HEK293T (cell line): ENCODE measurements around the gene CNTN5.
"Not testable (repeated sequence)": the region's sequence is repeated elsewhere in the genome, so short reads cannot be mapped to it uniquely, and the experiment has no call there.

Source experiments
- BHLHE40 ChIP-seq: fragments of 450-650 bp; IDR thresholded peaks from 2 replicates; pipeline ENCODE4 v1.6.1; 2016; ENCODE audit warnings: mild to moderate bottlenecking, moderate library complexity, borderline replicate concordance
- CTBP1 ChIP-seq: fragments of 450-650 bp; IDR thresholded peaks from 2 replicates; pipeline ENCODE4 v1.6.1; 2016; ENCODE audit warnings: borderline replicate concordance
- ELF4 ChIP-seq: fragments of 450-650 bp; IDR thresholded peaks from 2 replicates; pipeline ENCODE4 v1.6.1; 2017; ENCODE audit warnings: antibody characterized with exemption
- FOXA1 ChIP-seq: fragments of 450-650 bp; IDR thresholded peaks from 2 replicates; pipeline ENCODE4 v1.6.1; 2016; ENCODE audit warnings: mild to moderate bottlenecking
- FOXK2 ChIP-seq: fragments of 450-650 bp; IDR thresholded peaks from 2 replicates; pipeline ENCODE4 v1.6.1; 2016; ENCODE audit warnings: mild to moderate bottlenecking
- HDGF ChIP-seq: fragments of 450-650 bp; IDR thresholded peaks from 2 replicates; pipeline ENCODE4 v1.6.1; 2017; ENCODE audit warnings: antibody characterized with exemption, borderline replicate concordance
- L3MBTL2 ChIP-seq: fragments of 450-650 bp; conservative IDR thresholded peaks from 2 replicates; pipeline ENCODE4 v1.6.1; 2016; ENCODE audit warnings: mild to moderate bottlenecking
- NFRKB ChIP-seq: fragments of 450-650 bp; IDR thresholded peaks from 2 replicates; pipeline ENCODE4 v1.6.1; 2016; ENCODE audit warnings: mild to moderate bottlenecking, moderate library complexity
- PKNOX1 ChIP-seq: fragments of 450-650 bp; IDR thresholded peaks from 2 replicates; pipeline ENCODE4 v1.6.1; 2016
- SP1 ChIP-seq: fragments of 450-650 bp; IDR thresholded peaks from 2 replicates; pipeline ENCODE4 v1.6.1; 2017
- TARDBP ChIP-seq: fragments of 450-650 bp; IDR thresholded peaks from 2 replicates; pipeline ENCODE4 v1.6.1; 2016
- ZNF384 ChIP-seq: fragments of 450-650 bp; IDR thresholded peaks from 2 replicates; pipeline ENCODE4 v1.6.1; 2016

GRCh38 chr11:99297925-99298324 lies 277.2 kb downstream of the CNTN5 start:
- not testable (repeated sequence) for TF ChIP-seq SP1, ELF4, ZNF384, FOXK2, BHLHE40, FOXA1, L3MBTL2, PKNOX1, HDGF, CTBP1, NFRKB, TARDBP
